ENCODE data around the gene LDB3. TPM values are rescaled to one million over a fixed set of nuclear protein-coding genes. Genes with fewer than 3 reads are reported as not detected.
A peak's percentile ranks its signal among the peaks of the same experiment; 100 is the strongest.

LDB3 gene
- total RNA-seq, 2 experiments from 2014 or later = 0.07 to 0.09 TPM

DNA sequence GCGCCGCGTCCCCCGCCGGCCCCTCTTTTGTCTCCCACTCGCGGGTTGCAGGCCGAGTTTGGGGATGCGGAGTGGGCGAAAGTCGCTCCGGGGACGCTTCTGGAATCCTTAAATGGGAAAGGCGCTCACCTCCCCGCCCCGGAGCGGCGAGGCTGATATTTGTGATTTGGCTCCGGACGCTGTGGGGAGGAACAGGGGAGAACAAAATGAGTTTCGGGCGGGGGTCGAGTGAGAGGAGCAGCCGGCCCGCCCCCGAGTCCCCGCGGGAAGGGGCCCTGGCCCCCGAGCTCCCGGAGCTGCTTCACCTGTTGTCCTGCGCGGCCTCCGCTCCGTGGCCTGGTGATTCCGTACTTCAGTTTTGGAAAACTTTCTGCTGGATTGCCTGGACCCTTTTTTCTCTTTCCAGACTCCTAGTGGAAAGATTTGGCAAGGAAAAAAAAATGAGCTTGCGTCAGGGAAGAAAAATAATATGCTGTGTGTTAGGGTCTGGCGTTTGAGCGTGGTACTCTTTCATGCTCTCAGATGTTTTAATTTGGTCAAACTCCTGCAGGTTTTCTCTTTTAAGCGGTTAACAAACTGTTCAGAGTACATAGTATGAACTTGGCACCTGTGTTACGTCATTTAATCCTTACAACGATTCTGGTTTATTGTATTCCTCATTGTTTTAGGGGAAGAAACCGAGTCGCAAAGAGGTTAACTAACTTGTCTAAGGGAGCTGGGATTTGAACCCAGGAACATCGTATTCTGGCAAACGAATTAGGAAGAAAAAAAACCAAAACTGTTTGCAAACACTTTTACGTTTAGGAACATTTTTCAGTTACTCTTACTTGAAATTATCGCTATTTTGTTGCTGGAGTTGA lies 89.0 kb downstream of the LDB3 start:
- TF ChIP-seq, protein P1, sequence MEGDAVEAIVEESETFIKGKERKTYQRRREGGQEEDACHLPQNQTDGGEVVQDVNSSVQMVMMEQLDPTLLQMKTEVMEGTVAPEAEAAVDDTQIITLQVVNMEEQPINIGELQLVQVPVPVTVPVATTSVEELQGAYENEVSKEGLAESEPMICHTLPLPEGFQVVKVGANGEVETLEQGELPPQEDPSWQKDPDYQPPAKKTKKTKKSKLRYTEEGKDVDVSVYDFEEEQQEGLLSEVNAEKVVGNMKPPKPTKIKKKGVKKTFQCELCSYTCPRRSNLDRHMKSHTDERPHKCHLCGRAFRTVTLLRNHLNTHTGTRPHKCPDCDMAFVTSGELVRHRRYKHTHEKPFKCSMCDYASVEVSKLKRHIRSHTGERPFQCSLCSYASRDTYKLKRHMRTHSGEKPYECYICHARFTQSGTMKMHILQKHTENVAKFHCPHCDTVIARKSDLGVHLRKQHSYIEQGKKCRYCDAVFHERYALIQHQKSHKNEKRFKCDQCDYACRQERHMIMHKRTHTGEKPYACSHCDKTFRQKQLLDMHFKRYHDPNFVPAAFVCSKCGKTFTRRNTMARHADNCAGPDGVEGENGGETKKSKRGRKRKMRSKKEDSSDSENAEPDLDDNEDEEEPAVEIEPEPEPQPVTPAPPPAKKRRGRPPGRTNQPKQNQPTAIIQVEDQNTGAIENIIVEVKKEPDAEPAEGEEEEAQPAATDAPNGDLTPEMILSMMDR (IDR thresholded peaks at IDR 0.05) = no peak
- H3K9me3 Mint-ChIP-seq = no peaks in the 10 kb centered on the region

DNA sequence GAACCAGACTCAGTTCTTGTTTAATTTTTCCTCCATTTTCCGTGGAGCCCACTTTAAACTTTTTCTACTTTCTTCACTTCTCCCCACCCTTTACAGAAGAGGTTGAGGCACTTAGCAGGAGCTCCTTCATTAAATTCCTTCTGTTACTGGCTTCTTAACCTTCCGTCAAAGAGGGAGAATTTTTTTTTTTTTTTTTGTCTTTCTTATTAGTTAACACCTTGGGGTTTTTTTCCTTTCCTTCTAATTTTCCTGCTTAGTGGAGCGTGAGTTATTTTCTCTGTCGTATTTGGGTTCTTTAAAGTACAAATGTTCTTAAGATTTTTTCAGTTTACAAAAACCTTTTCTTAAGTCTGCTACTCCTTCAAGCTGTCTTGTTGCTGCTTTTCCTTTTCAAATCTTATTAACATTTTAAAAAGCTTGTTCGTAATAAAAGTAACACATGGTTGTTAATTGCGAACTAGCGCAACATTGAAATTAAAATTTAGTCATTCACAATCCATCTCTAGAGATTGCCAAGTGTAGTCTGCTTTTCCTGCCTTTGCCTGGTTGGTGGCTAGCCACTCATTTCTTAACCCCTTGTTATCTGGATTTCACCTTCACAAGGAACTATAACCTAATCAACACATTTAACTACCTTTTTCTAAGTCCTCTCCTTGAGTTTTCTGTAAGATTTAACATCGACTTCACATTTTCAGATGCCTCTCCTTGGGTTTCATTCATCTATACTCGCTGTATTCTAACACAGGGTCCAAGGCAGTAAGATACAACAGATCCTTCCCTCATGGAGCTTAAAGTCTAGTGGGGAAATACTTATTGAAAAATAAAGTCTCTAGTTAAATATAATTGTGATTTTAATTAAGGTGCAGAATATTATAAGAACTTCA lies 90.1 kb downstream of the LDB3 start:
- Mint-ChIP-seq H3K4me3 (peak overlapping the region; percentile 87), H3K36me3 (ENCODE audit: low read depth) (peaks cover 3% of the 10 kb centered on the region)
- POLR2A ChIA-PET = interaction anchor here (0.7 to 1.8 kb wide), 3 partner anchors 24 to 690 kb away, joined by 3 to 6 read pairs (median 3); no protein-coding TSS in a partner anchor

More for the DNA sequence above, 89.0 kb downstream of the LDB3 start:
- H3K4me1 Mint-ChIP-seq (ENCODE audit: low read depth) = peaks cover 39% of the 10 kb centered on the region
- intact Hi-C loops (cut with micrococcal nuclease) = loop anchor here (5.0 kb wide), 1 partner anchor 45 kb away; no protein-coding TSS in a partner anchor
- H3K4me3 Mint-ChIP-seq = peak overlapping the region; percentile 87
- H3K27ac Mint-ChIP-seq = peak overlapping the region; percentile 73
- peaks cover 30% of the 10 kb centered on the region for H3K27me3 Mint-ChIP-seq
- peak; percentile 36 for DNase-seq
- peaks cover 3% of the 10 kb centered on the region for H3K36me3 Mint-ChIP-seq (ENCODE audit: low read depth)
- POLR2A ChIA-PET = interaction anchor here (0.6 to 1.8 kb wide), 3 partner anchors 10 to 596 kb away, joined by 3 to 6 read pairs (median 3); no protein-coding TSS in a partner anchor
- ATAC-seq = no peak
- CTCF ChIA-PET = interaction anchor here (0.7 to 1.6 kb wide), 3 partner anchors 64 to 148 kb away, joined by 3 to 4 read pairs (median 4); no protein-coding TSS in a partner anchor

DNA sequence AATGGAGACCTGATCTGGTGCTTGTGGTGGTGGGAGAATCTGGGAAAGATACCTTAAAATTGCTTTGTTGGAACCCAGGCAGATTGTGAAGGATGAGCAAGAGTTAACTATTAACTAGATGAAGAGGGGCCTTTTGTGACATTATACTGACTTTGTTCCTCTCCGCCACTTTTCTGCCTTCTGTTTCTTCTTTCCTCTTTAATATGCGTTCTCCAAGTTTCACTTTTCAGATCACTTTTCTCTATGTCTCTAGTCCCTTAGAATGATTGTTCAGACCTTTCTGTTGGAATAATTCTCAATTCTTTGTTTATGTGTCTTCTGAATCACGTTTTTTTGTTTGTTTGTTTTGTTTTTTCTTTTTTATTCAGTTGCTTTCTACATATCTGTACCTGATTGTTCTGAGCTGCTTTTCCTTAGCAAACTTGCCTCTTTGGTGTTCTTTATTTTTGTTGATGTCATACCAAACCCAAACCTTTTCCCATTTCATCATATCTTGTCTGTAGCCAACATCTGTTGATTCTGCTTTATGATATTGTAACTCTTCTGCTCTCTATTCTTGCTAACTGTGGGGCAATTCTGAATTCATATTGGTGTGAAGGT lies 90.9 kb downstream of the LDB3 start:
- DNase-seq (no peak), ATAC-seq (no peak)
- peaks cover 32% of the 10 kb centered on the region for H3K27me3 Mint-ChIP-seq
- TF ChIP-seq, protein P1 (IDR thresholded peaks at IDR 0.05) = no peak
- no peaks in the 10 kb centered on the region for H3K9me3 Mint-ChIP-seq
- peaks cover 3% of the 10 kb centered on the region for H3K36me3 Mint-ChIP-seq (ENCODE audit: low read depth)
- ChIA-PET CTCF (no interaction called here), POLR2A (interaction anchor here (0.7 to 1.2 kb wide), 2 partner anchors 25 to 691 kb away, joined by 3 read pairs; no protein-coding TSS in a partner anchor)
- intact Hi-C loops (cut with micrococcal nuclease) = loop anchor here (5.0 kb wide), 1 partner anchor 47 kb away; no protein-coding TSS in a partner anchor
- H3K27ac Mint-ChIP-seq = no peak overlapping the region
- no peak overlapping the region for H3K4me3 Mint-ChIP-seq
- H3K4me1 Mint-ChIP-seq (ENCODE audit: low read depth) = peaks cover 31% of the 10 kb centered on the region

More for the DNA sequence above, 90.1 kb downstream of the LDB3 start:
- H3K27me3 Mint-ChIP-seq = peaks cover 32% of the 10 kb centered on the region
- no peaks in the 10 kb centered on the region for H3K9me3 Mint-ChIP-seq
- intact Hi-C loops (cut with micrococcal nuclease) = loop anchor here (5.0 kb wide), 1 partner anchor 46 kb away; no protein-coding TSS in a partner anchor
- no peak for ATAC-seq
- CTCF ChIA-PET = interaction anchor here (0.7 to 0.8 kb wide), 3 partner anchors 65 to 147 kb away, joined by 3 to 4 read pairs (median 3); no protein-coding TSS in a partner anchor
- H3K27ac Mint-ChIP-seq = no peak overlapping the region
- TF ChIP-seq, protein P1 (IDR thresholded peaks at IDR 0.05) = no peak
- DNase-seq = no peak
- H3K4me1 Mint-ChIP-seq (ENCODE audit: low read depth) = peaks cover 31% of the 10 kb centered on the region

DNA sequence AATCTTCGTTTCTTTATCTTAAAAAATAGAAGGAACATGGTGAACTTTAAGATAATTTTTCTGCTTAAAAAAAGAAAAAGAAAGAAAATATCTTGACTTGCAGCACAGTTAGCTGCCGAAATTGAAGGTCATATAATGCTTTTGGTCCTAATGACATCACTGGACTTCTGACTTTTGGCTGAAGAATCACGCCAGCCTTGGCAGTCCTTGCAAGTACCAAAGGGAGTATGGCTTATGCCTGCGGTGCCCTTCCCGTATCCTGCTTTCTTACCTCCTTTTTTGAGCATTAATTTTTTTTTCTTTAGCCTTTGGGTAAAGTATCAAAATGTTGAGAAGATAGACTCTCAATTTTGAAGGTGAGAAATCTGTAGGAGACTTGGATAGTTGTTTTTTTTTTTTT lies 95.1 kb downstream of the LDB3 start:
- H3K4me1 Mint-ChIP-seq (ENCODE audit: low read depth) = peaks cover 12% of the 10 kb centered on the region
- TF ChIP-seq, protein P1 (IDR thresholded peaks at IDR 0.05) = no peak
- no peaks in the 10 kb centered on the region for H3K36me3 Mint-ChIP-seq (ENCODE audit: low read depth)
- no peaks in the 10 kb centered on the region for H3K9me3 Mint-ChIP-seq
- intact Hi-C loops (cut with micrococcal nuclease) = no loop called here
- ChIA-PET CTCF (no interaction called here), POLR2A (interaction anchor here (1.2 kb wide), 1 partner anchor 59 kb away, joined by 3 read pairs; no protein-coding TSS in a partner anchor)
- peaks cover 20% of the 10 kb centered on the region for H3K27me3 Mint-ChIP-seq
- no peak overlapping the region for H3K4me3 Mint-ChIP-seq
- DNase-seq (no peak), ATAC-seq (no peak)
- H3K27ac Mint-ChIP-seq = no peak overlapping the region

Data from activated CD8-positive, alpha-beta T cell treated with anti-CD3 and anti-CD28 coated beads for 36 hours (primary cell).